Body of pancreas (tissue), 4 donors: Measurements from ENCODE around the gene FBRS.

ENCODE experiments used
- CTCF ChIP-seq, 7 experiments: fragments of 450-650 bp in 4 of 7; fragments of 200-600 bp in 3 of 7; sonication (generic) in 3 of 7; IDR thresholded peaks; one replicate each; pipeline ENCODE4 v1.5.1; 2016 to 2019; ENCODE audit warnings: antibody characterized with exemption in 7 of 7
- POLR2A ChIP-seq, 3 donors: fragments of 450-650 bp; IDR thresholded peaks; one replicate each; pipeline ENCODE4 v1.6.1; 2016; ENCODE audit warnings: antibody characterized with exemption in 3 of 3, mild to moderate bottlenecking in 2 of 3

- peak in 1 of 7 experiments; percentile 6 for TF ChIP-seq CTCF (IDR thresholded peaks at IDR 0.05)
- peak; percentile 92 to 98 (median 97) for TF ChIP-seq POLR2A (IDR thresholded peaks at IDR 0.05)
Observed at GRCh38 chr16:30698139-30698815, 40.0 kb downstream of the FBRS start.
